Measurements from ENCODE around the gene SLC6A8. TPM values are rescaled to one million over a fixed set of nuclear protein-coding genes. Genes with fewer than 3 reads are reported as not detected.
A peak's percentile ranks its signal among the peaks of the same experiment; 100 is the strongest.

SLC6A8 gene
- total RNA-seq, 1 donor = 8.8 TPM

DNA sequence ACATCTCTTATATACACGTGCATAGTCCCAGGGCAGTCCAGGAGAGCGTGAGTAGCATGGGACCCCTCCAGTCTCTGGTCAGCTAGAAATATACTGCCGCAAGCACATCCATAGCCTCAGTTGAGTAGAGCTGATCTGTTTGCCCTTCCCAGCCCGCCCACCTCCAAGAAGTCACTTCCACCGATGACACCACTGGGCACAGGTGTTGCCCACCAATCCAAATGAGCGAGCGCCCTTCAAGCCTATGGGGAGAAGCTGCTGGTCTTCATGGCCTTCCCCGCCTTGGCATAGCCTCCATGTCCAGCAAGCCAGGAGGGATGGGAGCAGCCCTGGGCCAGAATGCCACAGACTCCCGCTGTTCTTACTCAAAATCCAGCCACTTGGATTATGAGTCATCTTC is 30.6 kb upstream of the SLC6A8 start:
- no peak for DNase-seq (ENCODE audit: low read depth)
- TF ChIP-seq, protein P1, sequence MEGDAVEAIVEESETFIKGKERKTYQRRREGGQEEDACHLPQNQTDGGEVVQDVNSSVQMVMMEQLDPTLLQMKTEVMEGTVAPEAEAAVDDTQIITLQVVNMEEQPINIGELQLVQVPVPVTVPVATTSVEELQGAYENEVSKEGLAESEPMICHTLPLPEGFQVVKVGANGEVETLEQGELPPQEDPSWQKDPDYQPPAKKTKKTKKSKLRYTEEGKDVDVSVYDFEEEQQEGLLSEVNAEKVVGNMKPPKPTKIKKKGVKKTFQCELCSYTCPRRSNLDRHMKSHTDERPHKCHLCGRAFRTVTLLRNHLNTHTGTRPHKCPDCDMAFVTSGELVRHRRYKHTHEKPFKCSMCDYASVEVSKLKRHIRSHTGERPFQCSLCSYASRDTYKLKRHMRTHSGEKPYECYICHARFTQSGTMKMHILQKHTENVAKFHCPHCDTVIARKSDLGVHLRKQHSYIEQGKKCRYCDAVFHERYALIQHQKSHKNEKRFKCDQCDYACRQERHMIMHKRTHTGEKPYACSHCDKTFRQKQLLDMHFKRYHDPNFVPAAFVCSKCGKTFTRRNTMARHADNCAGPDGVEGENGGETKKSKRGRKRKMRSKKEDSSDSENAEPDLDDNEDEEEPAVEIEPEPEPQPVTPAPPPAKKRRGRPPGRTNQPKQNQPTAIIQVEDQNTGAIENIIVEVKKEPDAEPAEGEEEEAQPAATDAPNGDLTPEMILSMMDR (IDR thresholded peaks at IDR 0.05; ENCODE audit: insufficient read depth, low read length) = no peak
- no peak overlapping the region for H3K4me3 ChIP-seq (ENCODE audit: low read depth, low read length)

DNA sequence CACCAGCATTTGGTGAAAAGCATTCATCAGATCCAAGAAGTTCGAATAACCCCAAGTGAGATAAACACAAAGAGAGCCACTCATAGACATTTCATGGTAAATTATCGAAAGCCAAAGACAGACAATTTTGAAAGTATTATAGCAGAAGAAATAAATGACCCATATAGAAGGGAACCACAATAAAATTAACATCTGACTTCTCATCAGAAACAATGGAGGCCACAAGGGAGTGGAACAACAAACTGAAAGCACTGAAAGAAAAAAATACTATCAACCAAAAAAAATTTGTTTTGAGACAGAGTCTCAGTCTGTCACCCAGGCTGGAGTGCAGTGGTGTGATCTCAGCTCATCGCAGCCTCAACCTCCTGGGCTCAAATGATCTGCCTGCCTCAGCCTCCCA is 28.5 kb upstream of the SLC6A8 start:
- TF ChIP-seq, protein P1 (IDR thresholded peaks at IDR 0.05; ENCODE audit: insufficient read depth, low read length) = no peak
- DNase-seq (ENCODE audit: low read depth) = no peak
- H3K4me3 ChIP-seq (ENCODE audit: low read depth, low read length) = no peak overlapping the region

DNA sequence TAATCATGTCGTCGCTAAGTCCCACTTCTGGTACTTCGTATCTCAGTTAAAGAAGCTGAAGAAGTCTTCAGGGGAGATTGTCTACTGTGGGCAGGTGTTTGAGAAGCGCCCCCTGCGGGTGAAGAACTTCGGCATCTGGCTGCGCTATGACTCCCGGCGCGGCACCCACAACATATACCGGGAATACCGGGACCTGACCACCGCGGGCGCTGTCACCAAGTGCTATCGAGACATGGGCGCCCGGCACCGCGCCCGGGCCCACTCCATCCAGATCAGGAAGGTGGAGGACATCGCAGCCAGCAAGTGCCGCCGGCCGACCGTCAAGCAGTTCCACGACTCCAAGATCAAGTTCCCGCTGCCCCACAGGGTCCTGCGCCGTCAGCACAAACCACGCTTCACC is 25.5 kb upstream of the SLC6A8 start:
- DNase-seq (ENCODE audit: low read depth) = peak; percentile 20
- no peak overlapping the region for H3K4me3 ChIP-seq (ENCODE audit: low read depth, low read length)
- TF ChIP-seq, protein P1 (IDR thresholded peaks at IDR 0.05; ENCODE audit: insufficient read depth, low read length) = peak; percentile 40

- TF ChIP-seq, protein P1 (IDR thresholded peaks at IDR 0.05; ENCODE audit: insufficient read depth, low read length) = no peak
- no peak for DNase-seq (ENCODE audit: low read depth)
- H3K4me3 ChIP-seq (ENCODE audit: low read depth, low read length) = no peak overlapping the region
Observed at GRCh38 chrX:153665726-153666306, 21.9 kb upstream of the SLC6A8 start.

DNA sequence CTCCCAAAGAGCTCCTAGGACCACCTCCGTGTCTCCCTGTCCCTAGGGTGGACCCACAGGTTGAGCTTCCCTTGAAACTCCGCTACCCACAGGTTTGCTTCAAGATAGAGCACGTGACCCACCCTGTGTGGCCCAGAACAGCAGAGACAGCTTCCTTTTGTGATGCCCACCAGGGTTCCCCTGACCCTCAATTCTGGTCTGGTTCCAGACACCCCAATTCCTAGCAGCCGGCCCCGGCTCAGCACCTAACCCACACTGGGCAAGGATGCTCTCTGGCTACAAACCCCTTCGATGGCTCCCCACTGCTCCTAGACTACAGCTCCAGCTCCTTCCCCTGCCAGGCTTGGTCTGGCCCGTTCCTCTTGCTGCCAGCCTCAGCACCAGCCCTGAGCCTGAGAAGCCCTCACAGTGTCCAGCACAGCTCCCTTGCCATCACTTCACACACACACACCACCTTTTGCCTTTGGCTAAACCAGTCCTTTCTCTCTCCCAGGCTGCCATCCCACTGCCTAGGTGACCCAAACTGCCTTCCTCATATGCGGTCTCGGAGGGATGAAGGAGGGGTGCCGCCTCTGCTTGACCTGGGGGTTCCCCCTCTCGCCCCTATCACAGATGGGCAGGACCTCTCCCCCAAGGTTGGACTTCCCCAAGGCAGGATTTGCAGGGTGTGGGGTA is 20.3 kb upstream of the SLC6A8 start:
- peak overlapping the region; percentile 44 for H3K4me3 ChIP-seq (ENCODE audit: low read depth, low read length)
- no peak for DNase-seq (ENCODE audit: low read depth)
- TF ChIP-seq, protein P1 (IDR thresholded peaks at IDR 0.05; ENCODE audit: insufficient read depth, low read length) = no peak

DNA sequence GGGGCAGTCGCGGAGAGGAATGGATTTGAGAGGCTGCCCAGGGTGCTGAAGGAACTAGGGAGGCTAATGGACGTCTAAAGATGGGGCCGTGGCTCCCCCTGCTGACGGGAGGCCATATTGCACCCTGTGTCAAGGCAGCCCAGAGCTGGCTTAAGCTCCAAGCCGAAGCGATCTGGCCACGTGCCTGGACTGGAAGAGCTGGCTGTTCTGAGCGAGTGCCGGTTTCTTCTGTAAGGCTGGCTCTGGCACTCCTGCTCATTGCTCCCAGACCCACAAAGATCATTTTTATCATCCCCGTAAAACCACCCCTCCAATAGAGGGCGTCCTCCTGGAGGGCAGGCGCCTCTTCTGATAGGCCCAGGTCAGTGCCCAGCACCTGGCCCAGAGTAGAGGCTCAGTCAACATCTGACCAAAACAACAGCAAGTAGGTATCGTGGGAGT is 19.8 kb upstream of the SLC6A8 start:
- TF ChIP-seq, protein P1 (IDR thresholded peaks at IDR 0.05; ENCODE audit: insufficient read depth, low read length) = peak; percentile 72
- H3K4me3 ChIP-seq (ENCODE audit: low read depth, low read length) = peak overlapping the region; percentile 44
- peak; percentile 84 for DNase-seq (ENCODE audit: low read depth)

Data from fibroblast of the aortic adventitia (primary cell).